HCT116 (cell line): Measurements from ENCODE around the gene PREPL.

ENCODE experiments used
- CTCF ChIP-seq, 3 experiments: fragments of 200-600 bp in 1 of 3; sonication (generic) in 1 of 3; IDR thresholded peaks in 2 of 3; conservative IDR thresholded peaks in 1 of 3; 2 replicates each; pipeline ENCODE4 v1.5.1; 2012 to 2017; ENCODE audit warnings: low read depth in 2 of 3, low read length in 2 of 3, antibody characterized with exemption in 1 of 3, borderline replicate concordance in 1 of 3, control low read depth in 1 of 3, mild to moderate bottlenecking in 1 of 3, mixed read lengths in 1 of 3, mixed run types in 1 of 3, moderate library complexity in 1 of 3; ENCODE audit not compliant: insufficient read depth in 1 of 3
- EZH2 ChIP-seq: fragments of 200-600 bp; sonication (generic); IDR thresholded peaks from 2 replicates; pipeline ENCODE4 v1.6.1; 2017; ENCODE audit warnings: antibody characterized with exemption, mixed run types
- EZH2phosphoT487 ChIP-seq: fragments of 200-600 bp; IDR thresholded peaks from 2 replicates; pipeline ENCODE4 v1.6.1; 2018; ENCODE audit warnings: antibody characterized with exemption, borderline replicate concordance
- MAX ChIP-seq: IDR thresholded peaks from 2 replicates; pipeline ENCODE4 v1.6.1; 2012
- POLR2AphosphoS5 ChIP-seq: IDR thresholded peaks from 2 replicates; pipeline ENCODE4 v1.6.1; 2011; ENCODE audit warnings: mild to moderate bottlenecking, low read depth, low read length, moderate library complexity
- YY1 ChIP-seq: IDR thresholded peaks from 2 replicates; pipeline ENCODE4 v1.6.1; 2011; ENCODE audit warnings: low read length, low read depth, moderate library complexity, mild to moderate bottlenecking; ENCODE audit not compliant: insufficient replicate concordance; ENCODE audit errors: extremely low read depth
- TF ChIP-seq, protein P1 (sequence below): IDR thresholded peaks from 2 replicates; pipeline ENCODE4 v1.6.1; 2012

DNA sequence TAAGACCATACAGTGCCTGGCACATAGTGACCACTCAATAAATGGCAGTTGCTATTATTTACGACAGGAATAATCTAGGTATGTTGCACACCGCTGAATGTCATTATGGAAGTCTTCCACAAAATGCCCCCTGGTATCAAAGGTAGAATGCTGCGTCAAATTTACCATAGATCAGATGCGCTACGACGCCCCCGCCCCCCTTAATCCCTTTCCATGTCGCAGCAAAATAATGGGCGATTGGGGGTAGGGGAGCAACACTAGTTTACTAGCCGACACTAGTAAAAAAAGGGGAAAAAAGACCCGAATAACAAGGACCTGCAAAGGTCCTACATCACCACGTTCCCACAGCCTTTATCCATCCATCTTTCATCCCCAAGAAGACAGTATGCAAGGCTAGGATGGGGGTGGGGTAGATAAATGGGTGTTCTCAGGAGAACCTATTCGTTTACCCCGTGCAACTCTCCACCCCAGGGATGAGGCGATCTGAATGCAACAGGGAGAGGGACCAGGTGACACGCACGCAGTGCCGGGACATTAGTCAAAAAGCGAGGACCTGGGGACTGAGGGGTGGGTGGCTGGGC lies 455 bp downstream of the PREPL start:
- TF ChIP-seq EZH2, result no peak
- no peak for TF ChIP-seq CTCF (IDR thresholded peaks at IDR 0.05 in 2 of 3, conservative IDR thresholded peaks at IDR 0.05 in 1 of 3; ENCODE audit: borderline replicate concordance in 1 of 3, insufficient read depth in 1 of 3, low read depth in 2 of 3, low read length in 2 of 3)
- no peak for TF ChIP-seq MAX
- TF ChIP-seq, protein P1, sequence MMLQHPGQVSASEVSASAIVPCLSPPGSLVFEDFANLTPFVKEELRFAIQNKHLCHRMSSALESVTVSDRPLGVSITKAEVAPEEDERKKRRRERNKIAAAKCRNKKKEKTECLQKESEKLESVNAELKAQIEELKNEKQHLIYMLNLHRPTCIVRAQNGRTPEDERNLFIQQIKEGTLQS, result no peak
- no peak for TF ChIP-seq EZH2phosphoT487
- no peak for TF ChIP-seq YY1
- TF ChIP-seq POLR2AphosphoS5, result no peak
